H1 (cell line): Measurements from ENCODE around the gene ARRB1.

ENCODE experiments used
- CHD2 ChIP-seq: IDR thresholded peaks from 2 replicates; pipeline ENCODE4 v1.6.1; 2012; ENCODE audit warnings: low read length, improper control_type of control experiment
- CTCF ChIP-seq, 3 experiments: IDR thresholded peaks; 1 replicate in 2 of 3; 2 replicates in 1 of 3; pipeline versions ENCODE4 v1.5.1 to v1.6.1; 2011; ENCODE audit warnings: low read length in 3 of 3, mild to moderate bottlenecking in 3 of 3, inconsistent platforms in 2 of 3, low read depth in 1 of 3, moderate library complexity in 1 of 3; ENCODE audit not compliant: insufficient read depth in 1 of 3; ENCODE audit errors: control extremely low read depth in 1 of 3
- EP300 ChIP-seq, 2 experiments: IDR thresholded peaks; 1 replicate in 1 of 2; 2 replicates in 1 of 2; pipeline ENCODE4 v1.6.1; 2011 to 2012; ENCODE audit warnings: low read depth in 2 of 2, low read length in 2 of 2, mild to moderate bottlenecking in 2 of 2, borderline replicate concordance in 1 of 2, inconsistent platforms in 1 of 2, moderate library complexity in 1 of 2
- KDM5A ChIP-seq: fragments of 200-600 bp; IDR thresholded peaks from 2 replicates; pipeline ENCODE4 v1.7.1; 2012; ENCODE audit warnings: mild to moderate bottlenecking, low read length, inconsistent platforms, mixed read lengths
- POLR2A ChIP-seq, 2 experiments: IDR thresholded peaks; 1 replicate in 1 of 2; 2 replicates in 1 of 2; pipeline ENCODE4 v1.6.1; 2011; ENCODE audit warnings: low read depth in 2 of 2, low read length in 2 of 2, mild to moderate bottlenecking in 2 of 2; ENCODE audit errors: control extremely low read depth in 1 of 2
- RBBP5 ChIP-seq: IDR thresholded peaks from 2 replicates; pipeline ENCODE4 v1.7.1; 2012; ENCODE audit warnings: low read depth, mild to moderate bottlenecking, inconsistent platforms, low read length, moderate library complexity, borderline replicate concordance
- RFX5 ChIP-seq: IDR thresholded peaks from 2 replicates; pipeline ENCODE4 v1.6.1; 2011; ENCODE audit warnings: low read depth, low read length, improper control_type of control experiment, borderline replicate concordance
- SIN3A ChIP-seq, 2 experiments: IDR thresholded peaks in 1 of 2; conservative IDR thresholded peaks in 1 of 2; 2 replicates each; pipeline ENCODE4 v1.6.1; 2011 to 2012; ENCODE audit warnings: low read length in 2 of 2, improper control_type of control experiment in 1 of 2, low read depth in 1 of 2, mild to moderate bottlenecking in 1 of 2

GRCh38 chr11:75341612-75342011, 9.8 kb downstream of the ARRB1 start:
- TF ChIP-seq RFX5 (no peak), EP300 (IDR thresholded peaks at IDR 0.05; ENCODE audit: borderline replicate concordance in 1 of 2, low read depth in 2 of 2, low read length in 2 of 2) (no peak), RBBP5 (no peak), POLR2A (IDR thresholded peaks at IDR 0.05; ENCODE audit: control extremely low read depth in 1 of 2, low read depth in 2 of 2, low read length in 2 of 2) (no peak), CTCF (IDR thresholded peaks at IDR 0.05; ENCODE audit: control extremely low read depth in 1 of 3, insufficient read depth in 1 of 3, low read depth in 1 of 3, low read length in 3 of 3) (no peak), SIN3A (conservative IDR thresholded peaks at IDR 0.05 in 1 of 2, IDR thresholded peaks at IDR 0.05 in 1 of 2; ENCODE audit: low read depth in 1 of 2, low read length in 2 of 2) (no peak), CHD2 (no peak), KDM5A (no peak)
